Epidermal melanocyte (primary cell): ENCODE data around the gene USP43.
"Not testable (repeated sequence)": the region's sequence is repeated elsewhere in the genome, so short reads cannot be mapped to it uniquely, and the experiment has no call there.

Experiments
- DNase-seq: peaks from one replicate; pipeline ENCODE4 v3.0.0; 2011; ENCODE audit warnings: low spot score; ENCODE audit not compliant: insufficient read length

USP43 gene, protein sequence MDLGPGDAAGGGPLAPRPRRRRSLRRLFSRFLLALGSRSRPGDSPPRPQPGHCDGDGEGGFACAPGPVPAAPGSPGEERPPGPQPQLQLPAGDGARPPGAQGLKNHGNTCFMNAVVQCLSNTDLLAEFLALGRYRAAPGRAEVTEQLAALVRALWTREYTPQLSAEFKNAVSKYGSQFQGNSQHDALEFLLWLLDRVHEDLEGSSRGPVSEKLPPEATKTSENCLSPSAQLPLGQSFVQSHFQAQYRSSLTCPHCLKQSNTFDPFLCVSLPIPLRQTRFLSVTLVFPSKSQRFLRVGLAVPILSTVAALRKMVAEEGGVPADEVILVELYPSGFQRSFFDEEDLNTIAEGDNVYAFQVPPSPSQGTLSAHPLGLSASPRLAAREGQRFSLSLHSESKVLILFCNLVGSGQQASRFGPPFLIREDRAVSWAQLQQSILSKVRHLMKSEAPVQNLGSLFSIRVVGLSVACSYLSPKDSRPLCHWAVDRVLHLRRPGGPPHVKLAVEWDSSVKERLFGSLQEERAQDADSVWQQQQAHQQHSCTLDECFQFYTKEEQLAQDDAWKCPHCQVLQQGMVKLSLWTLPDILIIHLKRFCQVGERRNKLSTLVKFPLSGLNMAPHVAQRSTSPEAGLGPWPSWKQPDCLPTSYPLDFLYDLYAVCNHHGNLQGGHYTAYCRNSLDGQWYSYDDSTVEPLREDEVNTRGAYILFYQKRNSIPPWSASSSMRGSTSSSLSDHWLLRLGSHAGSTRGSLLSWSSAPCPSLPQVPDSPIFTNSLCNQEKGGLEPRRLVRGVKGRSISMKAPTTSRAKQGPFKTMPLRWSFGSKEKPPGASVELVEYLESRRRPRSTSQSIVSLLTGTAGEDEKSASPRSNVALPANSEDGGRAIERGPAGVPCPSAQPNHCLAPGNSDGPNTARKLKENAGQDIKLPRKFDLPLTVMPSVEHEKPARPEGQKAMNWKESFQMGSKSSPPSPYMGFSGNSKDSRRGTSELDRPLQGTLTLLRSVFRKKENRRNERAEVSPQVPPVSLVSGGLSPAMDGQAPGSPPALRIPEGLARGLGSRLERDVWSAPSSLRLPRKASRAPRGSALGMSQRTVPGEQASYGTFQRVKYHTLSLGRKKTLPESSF

DNA sequence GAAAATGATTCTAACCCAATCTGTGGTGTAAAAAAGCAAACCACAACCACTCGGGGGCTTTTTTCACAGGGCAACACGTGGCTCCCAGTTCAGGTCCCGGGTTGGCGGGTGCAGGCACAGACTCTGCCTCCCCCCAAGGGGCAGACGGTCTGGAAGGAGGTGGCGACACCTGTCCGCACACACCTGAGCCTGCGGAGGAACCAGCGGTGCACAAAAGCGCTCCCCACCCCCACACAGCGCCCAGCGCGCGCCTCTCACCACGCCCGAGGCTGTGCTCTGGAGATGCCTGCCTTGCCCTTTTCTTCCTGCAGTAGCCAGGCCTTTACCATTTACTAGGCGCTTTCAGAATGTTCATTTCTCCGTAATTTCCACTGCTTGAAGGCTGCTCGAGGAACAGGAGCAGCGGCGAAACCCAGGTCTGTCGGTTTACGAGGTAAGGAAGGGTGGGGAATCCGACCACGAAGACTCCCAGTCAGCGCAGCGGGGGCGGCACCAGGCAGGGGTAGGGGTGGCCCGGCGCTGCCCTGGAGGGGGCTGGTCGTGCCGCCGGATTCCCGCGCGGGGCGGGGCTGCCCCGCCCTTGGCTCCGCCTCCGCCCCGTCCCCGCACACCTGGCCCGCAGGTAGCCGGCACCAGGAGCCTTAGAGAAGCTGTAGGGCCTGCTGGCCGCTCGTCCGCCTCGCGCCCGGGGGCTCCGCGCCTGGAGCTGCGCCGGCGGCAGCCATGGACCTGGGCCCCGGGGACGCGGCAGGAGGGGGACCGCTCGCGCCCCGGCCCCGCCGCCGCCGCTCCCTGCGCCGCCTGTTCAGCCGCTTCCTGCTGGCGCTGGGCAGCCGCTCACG lies at the start of gene USP43:
Gene USP43 (plus strand): TSS at position 608 of the 842 bp plus-strand sequence. CDS start 116 bp downstream, at position 724.
- no peak for DNase-seq

- not testable (repeated sequence) for DNase-seq
Measured at GRCh38 chr17:9597638-9598037, 47.7 kb upstream of the USP43 start.

GRCh38 chr17:9598661-9599060 lies 46.7 kb upstream of the USP43 start:
- DNase-seq, result no peak

GRCh38 chr17:9604583-9604982 lies 40.7 kb upstream of the USP43 start:
- not testable (repeated sequence) for DNase-seq

- no peak for DNase-seq
Measured at GRCh38 chr17:9606453-9606852, 38.9 kb upstream of the USP43 start.

- not testable (repeated sequence) for DNase-seq
Measured at GRCh38 chr17:9607058-9607457, 38.3 kb upstream of the USP43 start.

DNA sequence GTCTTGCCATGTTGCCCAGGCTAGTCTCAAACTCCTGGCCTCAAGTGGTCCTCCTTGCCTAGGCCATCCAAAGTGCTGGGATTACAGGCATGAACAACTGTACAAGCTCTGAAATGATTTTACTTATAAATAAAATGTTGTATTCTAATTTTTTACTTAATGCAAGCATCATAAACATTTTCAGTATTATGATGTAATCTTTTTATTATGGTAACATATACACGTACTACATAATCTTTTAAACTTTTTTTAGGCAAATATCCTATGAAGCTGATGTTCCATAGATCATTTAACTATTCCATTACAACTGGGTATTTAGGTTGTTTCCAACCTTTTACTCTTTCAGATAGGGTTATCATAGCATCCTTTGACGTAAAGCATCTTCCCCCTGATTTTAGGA lies 33.8 kb upstream of the USP43 start:
- no peak for DNase-seq

- DNase-seq, result no peak
Measured at GRCh38 chr17:9612006-9612405, 33.3 kb upstream of the USP43 start.

DNA sequence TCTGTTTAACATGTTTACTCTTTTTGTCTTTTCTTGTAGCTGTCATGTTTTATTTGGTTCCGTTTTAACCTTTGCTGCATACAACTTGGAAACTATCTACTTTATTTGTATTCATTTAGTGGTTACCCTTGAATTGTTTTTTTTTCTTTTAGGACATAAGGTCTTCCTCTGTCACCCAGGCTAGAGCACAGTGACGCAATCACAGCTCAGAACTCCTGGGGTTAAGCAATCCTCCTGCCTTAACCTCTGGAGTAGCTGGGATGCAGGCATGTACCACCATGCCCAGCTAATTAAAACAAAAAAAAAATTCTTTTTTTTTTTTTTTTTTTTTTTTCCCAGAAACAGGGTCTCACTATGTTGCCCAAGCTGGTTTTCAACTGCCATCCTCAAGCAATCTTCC lies 29.8 kb upstream of the USP43 start:
- no peak for DNase-seq

- no peak for DNase-seq
Measured at GRCh38 chr17:9622961-9623360, 22.4 kb upstream of the USP43 start.

- DNase-seq, result no peak
Measured at GRCh38 chr17:9628509-9628908, 16.8 kb upstream of the USP43 start.

- DNase-seq, result no peak
Measured at GRCh38 chr17:9632741-9633140, 12.6 kb upstream of the USP43 start.

DNA sequence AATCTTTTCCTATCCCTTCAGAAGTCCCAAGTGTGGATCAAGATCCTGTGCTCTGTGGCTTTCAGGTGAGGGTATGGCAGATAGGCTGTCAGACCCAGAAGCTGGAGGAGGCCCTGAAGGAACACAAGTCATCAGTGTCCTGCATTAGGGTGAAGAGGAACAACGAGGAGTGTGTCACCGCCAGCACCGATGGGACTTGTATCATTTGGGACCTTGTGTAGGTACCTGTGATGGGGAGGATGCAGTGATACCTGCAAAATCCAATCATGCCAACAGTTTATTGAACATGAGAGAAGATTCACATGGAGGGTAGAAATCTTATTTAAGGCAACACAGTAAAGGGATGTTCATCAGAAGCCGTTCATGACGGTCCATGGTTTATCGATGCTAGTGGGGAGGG lies 10.0 kb upstream of the USP43 start:
- DNase-seq, result no peak

- DNase-seq, result no peak
Measured at GRCh38 chr17:9636501-9636900, 8.8 kb upstream of the USP43 start.

GRCh38 chr17:9640388-9640787 lies 4.9 kb upstream of the USP43 start:
- not testable (repeated sequence) for DNase-seq

DNA sequence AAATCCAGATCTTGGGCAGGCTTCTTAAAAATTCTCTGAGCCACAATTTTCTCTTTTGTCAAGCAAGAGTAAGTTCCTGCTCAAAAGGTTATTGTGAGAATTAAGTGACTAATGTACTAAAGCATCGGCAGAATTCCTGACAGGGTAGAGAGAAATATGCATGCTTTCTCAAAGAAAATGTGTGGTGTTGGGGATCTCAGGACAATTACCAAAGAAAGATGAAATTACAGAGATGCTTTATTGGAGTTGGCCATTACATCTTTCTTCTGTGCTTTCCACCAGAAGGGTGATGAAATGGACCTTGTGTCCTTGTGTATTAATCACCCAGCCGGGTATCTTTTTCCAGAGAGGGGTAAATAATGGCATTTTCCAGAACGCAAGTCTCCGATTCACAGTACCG lies 1.7 kb upstream of the USP43 start:
- DNase-seq, result no peak

DNA sequence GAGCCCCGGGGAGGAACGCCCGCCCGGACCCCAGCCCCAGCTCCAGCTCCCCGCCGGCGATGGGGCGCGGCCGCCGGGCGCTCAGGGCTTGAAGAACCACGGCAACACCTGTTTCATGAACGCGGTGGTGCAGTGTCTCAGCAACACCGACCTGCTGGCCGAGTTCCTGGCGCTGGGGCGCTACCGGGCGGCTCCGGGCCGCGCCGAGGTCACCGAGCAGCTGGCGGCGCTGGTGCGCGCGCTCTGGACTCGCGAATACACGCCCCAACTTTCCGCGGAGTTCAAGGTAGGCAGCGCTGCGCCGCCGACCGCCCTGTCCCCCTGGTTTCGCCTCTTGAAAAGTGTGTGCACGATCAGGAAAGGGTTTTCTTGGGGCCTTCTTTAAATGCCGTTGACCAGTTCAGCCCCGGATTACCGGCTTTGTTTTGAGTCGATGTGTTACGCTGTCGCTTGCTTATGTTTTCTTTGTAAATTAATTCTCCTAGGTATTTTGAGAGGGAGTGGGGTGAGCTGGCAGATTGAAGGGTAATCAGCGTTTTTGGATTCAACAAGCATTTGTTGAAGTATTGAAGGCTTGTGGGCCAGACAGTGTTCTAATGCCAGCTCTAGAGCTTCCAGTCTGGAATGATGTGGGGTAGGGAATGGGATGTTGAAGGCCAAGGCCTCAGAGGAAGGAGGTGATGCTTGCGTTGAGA lies 681 bp downstream of the USP43 start:
- no peak for DNase-seq

GRCh38 chr17:9646546-9646885 lies 1.2 kb downstream of the USP43 start:
- DNase-seq, result no peak

DNA sequence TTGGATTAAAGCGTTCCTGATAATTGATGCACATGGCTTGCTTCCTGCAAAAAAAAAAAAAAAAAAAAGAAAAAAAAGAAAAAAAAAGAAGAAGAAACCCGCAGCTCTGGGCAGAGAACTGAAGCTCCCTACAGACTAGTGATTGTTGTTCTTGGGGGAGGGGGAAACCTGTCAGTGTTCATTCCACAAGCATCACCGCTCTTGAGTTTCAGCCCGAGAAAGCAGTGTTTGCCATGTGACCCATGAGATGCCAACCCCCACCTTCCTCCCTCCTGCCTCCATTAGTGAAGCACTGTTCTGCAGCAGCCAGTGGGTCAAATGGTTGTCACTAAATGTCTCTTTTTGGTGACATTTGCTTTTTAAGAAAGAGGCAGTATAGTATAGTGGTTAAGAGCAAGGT lies 1.7 kb downstream of the USP43 start:
- no peak for DNase-seq

- no peak for DNase-seq
Measured at GRCh38 chr17:9648521-9649110, 3.3 kb downstream of the USP43 start.
